HepG2 (cell line): ENCODE measurements around the gene DUSP5. TPM values are rescaled to one million over a fixed set of nuclear protein-coding genes. Genes with fewer than 3 reads are reported as not detected.

ENCODE experiments used
- ATAC-seq: fragments of 200-7000 bp; cut with Tn5 transposase; 3 replicates; pipeline ENCODE4 v1.9.1; 2020; ENCODE audit warnings: mild to moderate bottlenecking, moderate library complexity
- BruUV-seq: library from RNA; stranded (reverse); fragments of 400-500 nt; replicated peaks from 2 replicates; lab custom pipeline; 2021; lab: Mats Ljungman, UMichigan
- CTCF ChIA-PET: fragments of 300-600 bp; formaldehyde crosslinking; extraction: SDS; loops from one replicate; lab custom pipeline; 2021; ENCODE audit warnings: low total read pairs, inconsistent platforms, low intra/inter-chr PET ratio; lab: Yijun Ruan, JAX
- POLR2A ChIA-PET: fragments of 350-600 bp; sonication (Branson Sonifier 250); formaldehyde crosslinking; loops from one replicate; lab custom pipeline; 2020; ENCODE audit warnings: antibody characterized with exemption, inconsistent platforms; lab: Yijun Ruan, JAX
- DNase-seq: peaks from one replicate; pipeline ENCODE4 v3.0.0-alpha.2; 2015; ENCODE audit warnings: low spot score
- FAIRE-seq: peaks from 3 replicates; lab custom pipeline; 2011; peaks lifted over from hg19 to GRCh38; lab: Jason Lieb, UNC
- H2AFZ ChIP-seq: one replicate; pipeline ENCODE4 v1.6.1; 2011; ENCODE audit warnings: low read length, inconsistent platforms
- H3K27ac ChIP-seq: fragments of 300-600 bp; 3 replicates; pipeline ENCODE4 v1.8.0; 2011; ENCODE audit warnings: mixed run types, mild to moderate bottlenecking, mixed read lengths, low read length, inconsistent platforms; ENCODE audit not compliant: insufficient read depth; ENCODE audit errors: extremely low read length
- H3K27me3 ChIP-seq, 2 experiments: fragments of 200-600 bp in 1 of 2; 2 replicates in 1 of 2; 3 replicates in 1 of 2; pipeline versions ENCODE4 v1.6.0 to v1.8.0; 2011; ENCODE audit warnings: low read length in 2 of 2, mild to moderate bottlenecking in 2 of 2, moderate library complexity in 2 of 2, inconsistent platforms in 1 of 2; ENCODE audit not compliant: insufficient read depth in 2 of 2, control insufficient read depth in 1 of 2
- H3K36me3 ChIP-seq, 2 experiments: fragments of 200-600 bp in 1 of 2; replicated peaks in 1 of 2; 2 replicates in 1 of 2; 3 replicates in 1 of 2; pipeline versions ENCODE4 v1.5.1 to v1.8.0; 2011; ENCODE audit warnings: low read length in 2 of 2, inconsistent platforms in 1 of 2; ENCODE audit not compliant: insufficient read depth in 2 of 2, control insufficient read depth in 1 of 2
- H3K4me1 ChIP-seq: 2 replicates; pipeline ENCODE4 v1.5.1; 2012; ENCODE audit warnings: low read length, inconsistent platforms; ENCODE audit not compliant: insufficient read depth
- H3K4me2 ChIP-seq: 2 replicates; pipeline ENCODE4 v1.6.0; 2011; ENCODE audit warnings: low read depth, low read length, inconsistent platforms
- H3K4me3 ChIP-seq, 3 experiments: fragments of 200-600 bp in 1 of 3; sonication (generic), shearing (Covaris generic) in 1 of 3; replicated peaks in 1 of 3; 2 replicates each; pipeline ENCODE4 v1.5.1; 2011 to 2016; ENCODE audit warnings: low read length in 3 of 3, inconsistent platforms in 2 of 3, low read depth in 2 of 3, mild to moderate bottlenecking in 2 of 3, control low read depth in 1 of 3, mixed read lengths in 1 of 3; ENCODE audit not compliant: insufficient read depth in 1 of 3
- H3K79me2 ChIP-seq: one replicate; pipeline ENCODE4 v1.6.1; 2011; ENCODE audit warnings: low read length, inconsistent platforms; ENCODE audit not compliant: insufficient read depth
- H3K9ac ChIP-seq: 2 replicates; pipeline ENCODE4 v1.6.0; 2011; ENCODE audit warnings: mild to moderate bottlenecking, low read depth, low read length, inconsistent platforms; ENCODE audit not compliant: insufficient read depth
- H3K9me3 ChIP-seq: 2 replicates; pipeline ENCODE4 v1.5.1; 2012; ENCODE audit warnings: mild to moderate bottlenecking, low read length
- H4K20me1 ChIP-seq: 2 replicates; pipeline ENCODE4 v1.6.0; 2011; ENCODE audit warnings: inconsistent platforms, mild to moderate bottlenecking, low read length, moderate library complexity; ENCODE audit not compliant: insufficient read depth
- BCL3 ChIP-seq: sonication (generic); formaldehyde crosslinking; IDR thresholded peaks from 2 replicates; pipeline ENCODE4 v1.5.1; 2020; ENCODE audit warnings: mild to moderate bottlenecking, missing genetic modification reagents, moderate library complexity
- CEBPZ ChIP-seq: IDR thresholded peaks from 2 replicates; pipeline ENCODE4 v1.6.1; 2012; ENCODE audit warnings: low read length, improper control_type of control experiment
- CHD2 ChIP-seq: IDR thresholded peaks from 2 replicates; pipeline ENCODE4 v1.6.1; 2011; ENCODE audit warnings: low read depth, low read length, improper control_type of control experiment
- FOSL2 ChIP-seq: sonication (generic); formaldehyde crosslinking; IDR thresholded peaks from 2 replicates; pipeline ENCODE4 v1.4.0; 2020; ENCODE audit warnings: missing genetic modification reagents
- HDAC1 ChIP-seq: sonication (generic); formaldehyde crosslinking; IDR thresholded peaks from 2 replicates; pipeline ENCODE4 v1.5.1; 2020; ENCODE audit warnings: mild to moderate bottlenecking, missing genetic modification reagents
- HOXA9 ChIP-seq: sonication (generic); formaldehyde crosslinking; IDR thresholded peaks from 2 replicates; pipeline ENCODE4 v1.8.1; 2022; ENCODE audit warnings: missing genetic modification reagents, mild to moderate bottlenecking, moderate library complexity, borderline replicate concordance
- PHF8 ChIP-seq: sonication (generic); formaldehyde crosslinking; IDR thresholded peaks from 2 replicates; pipeline ENCODE4 v1.5.0; 2020; ENCODE audit warnings: missing genetic modification reagents
- REL ChIP-seq: sonication (generic); formaldehyde crosslinking; conservative IDR thresholded peaks from 2 replicates; pipeline ENCODE4 v1.8.0; 2022; ENCODE audit warnings: mild to moderate bottlenecking, missing genetic modification reagents, moderate library complexity
- RORA ChIP-seq: sonication (generic); formaldehyde crosslinking; IDR thresholded peaks from 2 replicates; pipeline ENCODE4 v1.5.0; 2020; ENCODE audit warnings: mild to moderate bottlenecking, missing genetic modification reagents, moderate library complexity
- SYNCRIP ChIP-seq: fragments of 200-400 bp; formaldehyde crosslinking; IDR thresholded peaks from 2 replicates; pipeline ENCODE4 v1.6.1; 2018; ENCODE audit warnings: mild to moderate bottlenecking, low read depth, low read length; ENCODE audit not compliant: insufficient read depth
- TCF12 ChIP-seq, 2 experiments: fragments of 450-650 bp in 1 of 2; sonication (generic) in 1 of 2; formaldehyde crosslinking in 1 of 2; IDR thresholded peaks; 2 replicates each; pipeline versions ENCODE4 v1.6.1 to v1.8.0; 2017 to 2022; ENCODE audit warnings: antibody characterized with exemption in 1 of 2, mild to moderate bottlenecking in 1 of 2, missing genetic modification reagents in 1 of 2, moderate library complexity in 1 of 2
- ZBTB8A ChIP-seq: sonication (generic); formaldehyde crosslinking; IDR thresholded peaks from 2 replicates; pipeline ENCODE4 v1.4.0; 2020; ENCODE audit warnings: mild to moderate bottlenecking, low read depth, missing genetic modification reagents, borderline replicate concordance
- ZC3H4 ChIP-seq: sonication (generic); formaldehyde crosslinking; IDR thresholded peaks from 2 replicates; pipeline ENCODE4 v1.4.0; 2020; ENCODE audit warnings: missing genetic modification reagents, borderline replicate concordance
- ZNF34 ChIP-seq: sonication (generic); formaldehyde crosslinking; IDR thresholded peaks from 2 replicates; pipeline ENCODE4 v1.4.0; 2020; ENCODE audit warnings: mild to moderate bottlenecking, missing genetic modification reagents, borderline replicate concordance
- ZNF547 ChIP-seq: sonication (generic); formaldehyde crosslinking; IDR thresholded peaks from 2 replicates; pipeline ENCODE4 v1.5.1; 2020; ENCODE audit warnings: mild to moderate bottlenecking, missing genetic modification reagents
- ZNF629 ChIP-seq: sonication (generic); formaldehyde crosslinking; conservative IDR thresholded peaks from 2 replicates; pipeline ENCODE4 v1.5.0; 2020; ENCODE audit warnings: missing genetic modification reagents
- ZNF788 ChIP-seq: sonication (generic); formaldehyde crosslinking; IDR thresholded peaks from 2 replicates; pipeline ENCODE4 v1.5.0; 2020; ENCODE audit warnings: mild to moderate bottlenecking, missing genetic modification reagents, borderline replicate concordance
- ZNF839 ChIP-seq: sonication (generic); formaldehyde crosslinking; IDR thresholded peaks from 2 replicates; pipeline ENCODE4 v1.4.0; 2020; ENCODE audit warnings: missing genetic modification reagents, mild to moderate bottlenecking, borderline replicate concordance
- WGBS: methylation state at CpG from one replicate; pipeline ENCODE4 v1.1.6; 2017; ENCODE audit warnings: low lambda C conversion rate; 5-methylcytosine and 5-hydroxymethylcytosine counted together
- in situ Hi-C: cut with HindIII; loops from 2 replicates; pipeline ENCODE4 v1.10.0; 2017; ENCODE audit warnings: low pct_unique_long_range_greater_than_20kb; ENCODE audit not compliant: extremely low pct_ligation_motif_present
- intact Hi-C: fragments of 100-400 bp; cut with micrococcal nuclease; formaldehyde crosslinking; loops from one replicate; pipeline ENCODE4 v1.10.0; 2022; ENCODE audit not compliant: unreplicated experiment
- polyA plus RNA-seq, 8 experiments: library from polyadenylated mRNA; depleted of rRNA in 3 of 8; stranded (reverse) in 7 of 8; unstranded in 1 of 8; fragments of >200 nt; fragmentation: Illumina TruSeq in 4 of 8; extraction: Trizol in 4 of 8; gene quantifications; 2 replicates each; pipeline versions ENCODE4 v1.2.1 to v1.2.3, GENCODE V29; 2011 to 2016; ENCODE audit warnings: low read depth in 4 of 8, missing spikeins in 1 of 8, mixed read lengths in 1 of 8; ENCODE audit not compliant: insufficient read depth in 1 of 8
- total RNA-seq, 5 experiments: library from RNA; depleted of rRNA; stranded (reverse); fragments of >200 nt; fragmentation: Illumina TruSeq; extraction: Trizol; gene quantifications; 2 replicates each; pipeline ENCODE4 v1.2.3, GENCODE V29; 2016; ENCODE audit warnings: low read depth in 1 of 5

DUSP5 gene
- total and polyA plus RNA-seq, 2 of the 13 experiments (the other 11 are each of a cell fraction or from before 2014, with no cell fraction given): 1.4 to 3.7 TPM

GRCh38 chr10:110556296-110556695 is 58.6 kb downstream of the DUSP5 start (continued):
- TF ChIP-seq CEBPZ: no peak
- no peak for TF ChIP-seq ZNF547
- TF ChIP-seq REL: no peak
- TF ChIP-seq ZNF34: no peak
- no peak for TF ChIP-seq ZNF839 (CRISPR knock-in tag)
- no peak for TF ChIP-seq ZC3H4 (CRISPR knock-in tag)
- no peak for TF ChIP-seq HDAC1 (CRISPR knock-in tag)
- TF ChIP-seq ZBTB8A (CRISPR knock-in tag): no peak
- TF ChIP-seq FOSL2 (CRISPR knock-in tag): no peak
- no peak for TF ChIP-seq PHF8 (CRISPR knock-in tag)
- TF ChIP-seq, all 625 proteins: peak for 0

GRCh38 chr10:110556969-110557601 is 59.4 kb downstream of the DUSP5 start:
- DNase-seq (peak; percentile 24), ATAC-seq (peak; percentile 63), FAIRE-seq (peak; percentile 66)
- peaks cover 0 to 2% of the 10 kb centered on the region in 2 experiments; a peak in 2 of 5 replicates for H3K27me3 ChIP-seq
- in situ Hi-C loops: no loop called here
- no peaks in the 10 kb centered on the region for H3K9me3 ChIP-seq
- H3K4me1 ChIP-seq: no peaks in the 10 kb centered on the region
- no peaks in the 10 kb centered on the region for H3K36me3 ChIP-seq
- CTCF ChIA-PET: interaction anchor here (0.6 to 1.3 kb wide), 3 partner anchors 10 to 240 kb away, joined by 3 to 9 read pairs (median 4); no protein-coding TSS in a partner anchor
- no TSS peak for BruUV-seq
- peak overlapping the region; percentile 54 for H2AFZ ChIP-seq
- intact Hi-C loops: loop anchor here (1.0 kb wide), 1 partner anchor 43 kb away; no protein-coding TSS in a partner anchor
- H3K79me2 ChIP-seq: no peaks in the 10 kb centered on the region
- POLR2A ChIA-PET: no interaction called here
- 29% methylated on average over 9 of the region's 9 CpGs for WGBS
- no peak overlapping the region for H3K27ac ChIP-seq
- no peak overlapping the region for H3K4me3 ChIP-seq
- H4K20me1 ChIP-seq: no peaks in the 10 kb centered on the region
- 0 out of 2 replicates have a peak overlapping the region, but pooled peaks have one; percentile 22 for H3K9ac ChIP-seq
- H3K4me2 ChIP-seq: peak overlapping the region; percentile 61
- TF ChIP-seq TCF12 (IDR thresholded peaks at IDR 0.05) (no peak), TCF12 (CRISPR knock-in tag; IDR thresholded peaks at IDR 0.05) (no peak), ZNF788 (CRISPR knock-in tag) (no peak), CHD2 (no peak), RORA (CRISPR knock-in tag) (no peak), HOXA9 (CRISPR knock-in tag) (no peak), ZNF629 (no peak), SYNCRIP (no peak), BCL3 (no peak)
